OCI-LY7 (cell line): ENCODE results near the gene KCNN3. TPM values are rescaled to one million over a fixed set of nuclear protein-coding genes. Genes with fewer than 3 reads are reported as not detected.

Experiments
- BruUV-seq: library from RNA; stranded (reverse); fragments of 400-500 nt; replicated peaks from 2 replicates; lab custom pipeline; 2021; lab: Mats Ljungman, UMichigan
- CTCF ChIA-PET: fragments of 300-600 bp; sonication (Branson Sonifier 250); formaldehyde crosslinking; loops from one replicate; lab custom pipeline; 2022; ENCODE audit warnings: antibody characterized with exemption; ENCODE audit not compliant: unreplicated experiment; lab: Charles Lee
- POLR2A ChIA-PET: fragments of 300-600 bp; sonication (Branson Sonifier 250); formaldehyde crosslinking; loops from one replicate; lab custom pipeline; 2022; ENCODE audit warnings: antibody characterized with exemption; lab: Charles Lee
- DNase-seq: peaks from one replicate; pipeline ENCODE4 v3.0.0-alpha.2; 2015; ENCODE audit warnings: low spot score
- H2AFZ ChIP-seq: fragments of 200-600 bp; sonication (generic), shearing (Covaris generic); 2 replicates; pipeline ENCODE4 v1.6.1; 2014; ENCODE audit warnings: mild to moderate bottlenecking, antibody characterized with exemption, low read length, moderate library complexity
- H3K27ac ChIP-seq: fragments of 200-600 bp; sonication (generic); 2 replicates; pipeline ENCODE4 v1.5.1; 2014; ENCODE audit warnings: mixed run types, low read depth, mild to moderate bottlenecking, moderate library complexity, low read length, inconsistent platforms; ENCODE audit not compliant: poor library complexity, severe bottlenecking
- H3K36me3 ChIP-seq: fragments of 200-600 bp; sonication (generic); 2 replicates; pipeline ENCODE4 v1.6.1; 2014; ENCODE audit warnings: mild to moderate bottlenecking, antibody characterized with exemption, low read length, moderate library complexity, mixed read lengths; ENCODE audit not compliant: insufficient read depth
- H3K4me1 ChIP-seq: fragments of 200-600 bp; sonication (generic); 2 replicates; pipeline ENCODE4 v1.5.1; 2014; ENCODE audit warnings: mild to moderate bottlenecking, low read length; ENCODE audit not compliant: insufficient read depth, poor library complexity, severe bottlenecking
- H3K4me2 ChIP-seq: fragments of 200-600 bp; sonication (generic); 2 replicates; pipeline ENCODE4 v1.6.1; 2014; ENCODE audit warnings: mild to moderate bottlenecking, low read length
- H3K4me3 ChIP-seq: fragments of 200-600 bp; sonication (generic); 2 replicates; pipeline ENCODE4 v1.5.1; 2014; ENCODE audit warnings: mild to moderate bottlenecking, low read depth, low read length; ENCODE audit not compliant: poor library complexity, severe bottlenecking
- H3K79me2 ChIP-seq: fragments of 200-600 bp; sonication (generic); 2 replicates; pipeline ENCODE4 v1.6.1; 2016; ENCODE audit warnings: low read depth, mild to moderate bottlenecking, low read length, moderate library complexity, mixed read lengths; ENCODE audit not compliant: insufficient read depth
- H3K9me2 ChIP-seq: fragments of 200-600 bp; sonication (generic); 2 replicates; pipeline ENCODE4 v1.6.1; 2016; ENCODE audit warnings: mild to moderate bottlenecking, low read length, mixed read lengths; ENCODE audit not compliant: insufficient read depth
- H3K9me3 ChIP-seq: fragments of 200-600 bp; sonication (generic); 2 replicates; pipeline ENCODE4 v1.6.1; 2014; ENCODE audit warnings: mild to moderate bottlenecking, mixed run types, low read length, mixed read lengths
- H4K20me1 ChIP-seq: fragments of 200-600 bp; sonication (generic); 2 replicates; pipeline ENCODE4 v1.6.1; 2014; ENCODE audit warnings: mild to moderate bottlenecking, antibody characterized with exemption, low read length, moderate library complexity, mixed read lengths; ENCODE audit not compliant: insufficient read depth
- EZH2phosphoT487 ChIP-seq: fragments of 200-600 bp; sonication (generic); IDR thresholded peaks from 2 replicates; pipeline ENCODE4 v1.6.1; 2018; ENCODE audit warnings: low read depth, borderline replicate concordance, mild to moderate bottlenecking, mixed run types, antibody characterized with exemption, low read length, moderate library complexity, mixed read lengths
- intact Hi-C: fragments of 100-400 bp; cut with micrococcal nuclease; formaldehyde crosslinking; loops from one replicate; pipeline ENCODE4 v1.10.0; 2022; ENCODE audit not compliant: unreplicated experiment
- total RNA-seq, 2 experiments: library from RNA; depleted of rRNA in 1 of 2; stranded (reverse); fragments of >200 nt in 1 of 2; shearing (Covaris generic) in 1 of 2; gene quantifications; 2 replicates each; pipeline ENCODE4 v1.2.3, GENCODE V29; 2014 to 2022
- TF ChIP-seq, protein P1 (sequence below): fragments of 200-600 bp; sonication (generic); conservative IDR thresholded peaks from 2 replicates; pipeline ENCODE4 v1.5.1; 2014; ENCODE audit warnings: mild to moderate bottlenecking, antibody characterized with exemption, low read length, moderate library complexity, mixed read lengths

Gene KCNN3
- total RNA-seq, 2 experiments from 2014 or later, result 14.8 to 50.8 TPM

DNA sequence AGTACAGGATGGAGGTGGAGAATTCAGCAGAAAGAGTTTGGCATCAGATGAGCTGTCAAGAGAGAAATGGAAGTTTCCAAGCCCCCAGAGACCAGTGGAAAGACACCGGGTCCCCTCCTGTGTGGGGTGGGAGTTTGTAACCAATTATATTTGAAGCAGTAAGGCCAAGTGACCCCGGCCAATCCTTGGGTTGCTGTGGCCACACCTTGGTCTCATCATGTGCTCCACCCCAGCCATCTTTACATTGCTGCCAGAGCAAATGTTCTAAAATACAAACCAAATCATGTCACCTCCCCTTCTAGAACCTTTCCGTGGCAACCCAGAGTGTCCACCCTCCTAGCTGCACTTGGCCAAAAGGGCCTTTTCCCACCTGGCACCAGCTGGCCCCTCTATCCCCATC lies 86.1 kb downstream of the KCNN3 start:
- H3K9me3 ChIP-seq, result no peaks in the 10 kb centered on the region
- CTCF ChIA-PET, result no interaction called here
- no peaks in the 10 kb centered on the region for H3K79me2 ChIP-seq
- POLR2A ChIA-PET, result interaction anchor here (0.6 kb wide), 1 partner anchor 604 kb away, joined by 3 read pairs; no protein-coding TSS in a partner anchor
- TF ChIP-seq, protein P1, sequence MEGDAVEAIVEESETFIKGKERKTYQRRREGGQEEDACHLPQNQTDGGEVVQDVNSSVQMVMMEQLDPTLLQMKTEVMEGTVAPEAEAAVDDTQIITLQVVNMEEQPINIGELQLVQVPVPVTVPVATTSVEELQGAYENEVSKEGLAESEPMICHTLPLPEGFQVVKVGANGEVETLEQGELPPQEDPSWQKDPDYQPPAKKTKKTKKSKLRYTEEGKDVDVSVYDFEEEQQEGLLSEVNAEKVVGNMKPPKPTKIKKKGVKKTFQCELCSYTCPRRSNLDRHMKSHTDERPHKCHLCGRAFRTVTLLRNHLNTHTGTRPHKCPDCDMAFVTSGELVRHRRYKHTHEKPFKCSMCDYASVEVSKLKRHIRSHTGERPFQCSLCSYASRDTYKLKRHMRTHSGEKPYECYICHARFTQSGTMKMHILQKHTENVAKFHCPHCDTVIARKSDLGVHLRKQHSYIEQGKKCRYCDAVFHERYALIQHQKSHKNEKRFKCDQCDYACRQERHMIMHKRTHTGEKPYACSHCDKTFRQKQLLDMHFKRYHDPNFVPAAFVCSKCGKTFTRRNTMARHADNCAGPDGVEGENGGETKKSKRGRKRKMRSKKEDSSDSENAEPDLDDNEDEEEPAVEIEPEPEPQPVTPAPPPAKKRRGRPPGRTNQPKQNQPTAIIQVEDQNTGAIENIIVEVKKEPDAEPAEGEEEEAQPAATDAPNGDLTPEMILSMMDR, result no peak
- no peak for TF ChIP-seq EZH2phosphoT487
- peaks cover 19% of the 10 kb centered on the region for H3K4me1 ChIP-seq
- no peak overlapping the region for H3K4me3 ChIP-seq
- no peak overlapping the region for H3K27ac ChIP-seq
- no TSS peak for BruUV-seq
- no peak overlapping the region for H3K4me2 ChIP-seq
- no peaks in the 10 kb centered on the region for H3K9me2 ChIP-seq
- H3K36me3 ChIP-seq, result peaks cover 20% of the 10 kb centered on the region
- no peaks in the 10 kb centered on the region for H4K20me1 ChIP-seq
- H2AFZ ChIP-seq, result no peak overlapping the region
- intact Hi-C loops, result no loop called here
- DNase-seq, result no peak

DNA sequence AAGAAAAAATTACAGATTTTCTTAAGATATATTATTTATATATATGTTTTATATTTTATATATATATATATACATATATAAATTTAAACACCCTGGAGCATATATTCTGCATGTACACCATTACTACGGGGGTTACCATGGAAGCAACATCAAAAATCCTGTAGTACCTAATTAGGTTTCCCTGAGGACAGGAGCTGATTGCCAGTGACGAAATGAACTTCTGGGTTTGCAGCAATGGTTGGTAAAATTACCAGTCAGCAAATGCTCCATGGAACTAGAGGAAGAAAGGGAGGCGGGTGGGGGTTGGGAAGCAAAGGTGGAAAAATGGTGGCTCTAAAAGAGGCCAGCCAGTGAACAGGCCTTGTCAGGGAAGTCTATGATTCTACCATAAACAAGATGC lies 89.5 kb downstream of the KCNN3 start:
- Histone ChIP-seq H3K27ac (no peak overlapping the region), H3K79me2 (no peaks in the 10 kb centered on the region), H3K4me1 (peaks cover 13% of the 10 kb centered on the region), H3K36me3 (peaks cover 33% of the 10 kb centered on the region), H3K9me2 (no peaks in the 10 kb centered on the region), H3K9me3 (no peaks in the 10 kb centered on the region), H3K4me2 (no peak overlapping the region), H3K4me3 (no peak overlapping the region), H4K20me1 (no peaks in the 10 kb centered on the region), H2AFZ (no peak overlapping the region)
- TF ChIP-seq EZH2phosphoT487, result no peak
- TF ChIP-seq, protein P1, result no peak
- intact Hi-C loops, result no loop called here
- ChIA-PET POLR2A (no interaction called here), CTCF (no interaction called here)
- no peak for DNase-seq
- no TSS peak for BruUV-seq

DNA sequence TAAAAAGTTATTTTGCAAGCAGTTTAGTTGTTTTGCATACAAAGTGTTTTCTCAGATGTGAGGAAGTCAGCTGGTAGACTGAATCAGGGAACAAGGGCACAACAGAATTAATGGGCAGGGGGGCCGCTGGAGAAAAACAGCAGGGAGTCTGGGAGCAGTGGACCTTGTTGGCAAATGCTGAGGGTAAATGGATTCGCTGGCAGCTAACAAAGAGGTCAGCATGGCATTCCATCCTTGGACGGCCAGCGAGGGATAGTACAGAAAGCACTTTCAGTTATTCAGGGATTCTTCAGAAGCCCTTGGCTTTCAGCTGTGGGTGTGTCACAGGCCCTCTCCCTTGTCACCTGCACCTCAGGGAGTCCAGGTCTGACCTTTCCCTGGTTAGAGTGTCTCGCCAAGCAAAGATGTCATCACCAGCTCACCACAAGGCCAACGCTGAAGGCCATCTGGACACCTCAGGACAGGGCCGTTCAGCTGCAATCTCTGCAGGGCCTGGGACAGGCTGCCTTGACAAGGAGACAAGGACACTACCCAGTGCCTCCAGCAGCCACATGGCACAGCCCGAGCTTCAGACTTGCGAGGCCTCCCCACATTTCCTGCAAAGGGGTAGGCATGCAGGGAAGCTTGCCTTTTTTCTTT lies 90.4 kb downstream of the KCNN3 start:
- CTCF ChIA-PET, result interaction anchor here (0.6 kb wide), 1 partner anchor 414 kb away, joined by 4 read pairs; no protein-coding TSS in a partner anchor
- peaks cover 33% of the 10 kb centered on the region for H3K36me3 ChIP-seq
- no peaks in the 10 kb centered on the region for H3K9me2 ChIP-seq
- H3K9me3 ChIP-seq, result no peaks in the 10 kb centered on the region
- H2AFZ ChIP-seq, result no peak overlapping the region
- H3K27ac ChIP-seq, result no peak overlapping the region
- no peak overlapping the region for H3K4me3 ChIP-seq
- no TSS peak for BruUV-seq
- POLR2A ChIA-PET, result interaction anchor here (0.7 kb wide), 1 partner anchor 45 kb away, joined by 10 read pairs; no protein-coding TSS in a partner anchor
- TF ChIP-seq, protein P1, result no peak
- TF ChIP-seq EZH2phosphoT487, result no peak
- H3K4me2 ChIP-seq, result no peak overlapping the region
- no peaks in the 10 kb centered on the region for H3K79me2 ChIP-seq
- H3K4me1 ChIP-seq, result peaks cover 4% of the 10 kb centered on the region
- DNase-seq, result no peak
- intact Hi-C loops, result no loop called here
- no peaks in the 10 kb centered on the region for H4K20me1 ChIP-seq
